GM18519 (cell line): Measurements from ENCODE around the gene NUP214.
A peak's percentile ranks its signal among the peaks of the same experiment; 100 is the strongest.

ENCODE experiments used
- ATAC-seq: cut with Tn5 transposase; IDR thresholded peaks from one replicate; pipeline ENCODE4 v1.9.1; 2021; ENCODE audit warnings: mild to moderate bottlenecking, moderate library complexity; ENCODE audit not compliant: unreplicated experiment, low FRiP score

Gene NUP214

DNA sequence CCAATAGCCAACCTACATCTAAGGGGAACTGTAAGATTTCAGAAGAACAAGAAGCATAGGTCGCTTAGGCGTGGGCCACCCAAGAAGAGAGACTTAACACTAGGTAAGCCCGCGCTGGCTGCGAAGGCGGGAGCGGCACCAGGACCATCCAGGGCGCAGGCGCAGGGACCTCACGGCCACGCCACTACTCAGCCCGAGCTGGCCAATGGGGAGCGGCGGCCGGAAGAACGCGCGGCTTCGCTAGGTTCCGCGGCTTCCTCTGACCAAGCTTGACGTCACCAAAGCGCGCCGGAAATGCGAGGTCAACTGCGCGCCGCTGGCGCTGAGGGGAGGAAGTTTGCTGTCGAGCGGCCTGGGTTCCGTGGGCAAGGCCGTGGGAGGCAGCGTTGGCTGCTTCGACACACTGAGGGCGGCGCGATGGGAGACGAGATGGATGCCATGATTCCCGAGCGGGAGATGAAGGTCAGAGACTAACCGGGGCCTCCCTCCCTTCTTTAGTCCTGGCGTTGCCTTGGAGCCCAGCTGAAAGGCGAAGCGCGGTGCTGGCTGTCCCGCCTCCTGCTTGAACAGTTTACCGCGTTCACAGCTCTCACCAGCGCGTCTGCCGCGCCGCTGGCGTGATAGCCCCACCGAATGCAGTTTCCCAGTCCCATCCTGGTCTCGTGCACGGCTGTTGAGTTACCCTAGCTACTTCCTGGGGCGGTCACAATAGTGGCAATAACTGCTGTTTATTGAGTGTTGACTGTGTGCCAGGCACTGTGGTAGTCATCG lies at the start of gene NUP214:
Gene NUP214, plus strand, starts transcription at position 299 of the 771 bp plus-strand sequence. Its CDS starts 119 bp downstream, at position 418.
- peak; percentile 70 for ATAC-seq

DNA sequence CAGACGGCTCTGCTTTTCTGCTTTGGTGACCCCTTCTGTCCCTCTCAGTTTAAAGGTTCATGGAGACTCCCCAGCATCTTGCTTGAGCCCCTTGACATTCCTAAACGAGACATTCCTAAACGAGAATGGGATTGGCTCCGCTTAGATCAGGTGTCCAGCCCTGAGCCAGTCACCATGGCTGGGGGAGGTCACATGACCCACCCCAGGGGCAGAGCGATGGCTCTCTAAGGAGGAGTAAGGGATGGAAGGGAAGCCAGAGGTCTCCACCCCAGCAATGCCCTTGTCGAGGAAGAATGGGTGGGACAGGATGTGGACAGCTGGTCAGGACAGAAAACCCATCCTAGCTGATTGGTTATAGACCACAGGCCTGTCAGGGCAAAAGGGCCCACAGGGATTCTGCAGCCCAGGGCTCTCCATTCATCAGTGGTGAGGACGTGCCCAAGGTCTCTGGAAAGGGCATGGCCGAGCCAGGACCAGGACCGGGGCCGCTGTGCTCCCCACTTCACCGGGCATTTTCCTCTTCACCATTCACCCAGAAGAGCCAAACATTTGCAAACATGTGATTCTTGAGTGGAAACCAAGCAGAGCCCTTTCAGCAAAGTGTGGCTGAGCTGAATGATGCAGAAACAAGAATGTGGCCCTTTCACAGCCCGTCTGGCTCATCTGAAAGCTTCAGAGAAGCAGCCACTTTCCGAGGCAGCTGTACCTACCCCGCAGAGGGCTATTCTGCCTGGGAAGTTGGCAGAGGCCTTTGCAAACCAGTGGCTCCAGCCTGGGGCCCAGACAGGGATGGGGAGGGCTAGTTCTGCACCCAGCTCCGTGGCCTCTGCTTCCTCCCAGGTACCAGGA lies 48.8 kb upstream of the NUP214 start:
- ATAC-seq = no peak

DNA sequence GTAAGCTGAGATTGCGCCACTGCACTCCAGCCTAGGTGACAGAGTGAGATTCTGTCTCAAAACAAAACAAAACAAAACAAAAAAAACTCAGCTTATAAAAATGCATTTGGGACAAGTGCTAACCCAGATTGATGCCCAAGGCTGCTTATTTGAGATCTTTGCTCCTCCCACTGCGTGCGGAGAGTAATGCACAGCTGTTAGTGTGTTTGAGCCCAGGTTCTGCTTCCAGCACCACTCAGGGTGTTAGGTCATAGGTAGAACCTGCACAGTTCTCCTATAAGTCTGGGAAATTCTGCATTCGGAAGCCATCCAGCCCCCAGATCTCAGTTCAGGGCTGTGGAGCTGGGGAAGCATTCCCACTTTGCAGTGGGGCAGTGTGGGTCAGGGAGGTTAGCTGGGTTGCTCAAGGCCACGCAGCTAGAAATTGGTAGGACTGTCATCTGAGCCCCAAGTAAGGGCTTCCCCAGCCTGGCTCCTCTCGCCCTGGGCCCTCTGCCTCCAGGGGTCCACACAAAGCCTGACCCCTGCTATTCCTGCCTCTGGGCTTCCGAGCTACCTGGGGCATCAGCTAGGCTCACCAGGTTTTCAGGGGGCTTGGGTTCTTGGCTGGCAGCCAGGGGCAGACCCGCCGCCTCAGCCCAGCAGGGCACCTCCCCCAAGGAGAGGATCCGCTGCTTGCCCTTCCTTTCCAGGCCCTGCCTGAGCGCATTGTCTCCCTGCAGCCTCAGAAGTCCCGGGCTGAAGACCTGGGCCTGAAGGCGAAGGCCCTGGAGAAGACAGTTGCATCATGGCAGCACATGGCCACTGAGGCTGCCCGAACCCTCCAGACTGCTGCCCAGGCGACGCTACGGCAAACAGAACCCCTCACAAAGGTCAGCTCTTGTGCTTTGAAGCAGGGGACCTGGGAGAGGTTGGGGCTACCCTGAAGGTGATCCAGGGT lies 46.7 kb upstream of the NUP214 start:
- ATAC-seq = no peak

DNA sequence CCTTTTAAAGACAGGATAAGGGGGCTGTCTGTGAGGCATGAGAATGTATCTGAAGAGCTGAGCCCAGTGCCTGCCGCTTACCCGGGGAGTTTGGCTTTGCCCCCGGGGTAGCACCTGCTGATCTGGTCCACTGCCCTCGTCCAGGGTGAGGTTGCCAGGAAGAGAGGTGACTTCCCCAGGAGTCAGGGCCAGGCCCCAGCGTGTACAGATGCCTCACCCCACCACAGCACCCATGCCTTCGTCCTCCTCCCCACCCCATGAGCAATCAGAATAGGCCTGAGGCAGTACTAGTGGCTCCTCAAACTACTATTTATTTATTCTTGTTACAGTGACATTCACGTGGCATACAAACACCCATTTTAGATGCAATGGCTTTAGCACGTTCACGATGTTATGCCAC lies 44.8 kb upstream of the NUP214 start:
- no peak for ATAC-seq

DNA sequence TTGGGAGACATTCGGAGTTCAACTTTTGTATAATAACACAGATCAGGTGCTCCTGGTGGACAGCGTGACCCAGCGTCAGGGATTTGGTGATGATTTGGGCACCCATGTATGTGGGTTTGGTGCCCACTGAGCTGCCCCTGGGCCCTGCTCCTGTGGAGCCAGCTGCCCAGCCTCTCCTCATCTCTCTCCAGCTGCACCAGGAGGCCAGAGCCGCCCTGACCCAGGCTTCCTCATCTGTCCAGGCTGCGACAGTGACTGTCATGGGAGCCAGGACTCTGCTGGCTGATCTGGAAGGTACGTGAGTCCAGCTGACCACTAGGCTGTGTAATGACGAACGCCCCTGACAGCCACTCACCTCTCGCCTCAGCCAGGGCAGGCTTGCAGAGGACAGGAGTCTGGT lies 43.5 kb upstream of the NUP214 start:
- no peak for ATAC-seq

DNA sequence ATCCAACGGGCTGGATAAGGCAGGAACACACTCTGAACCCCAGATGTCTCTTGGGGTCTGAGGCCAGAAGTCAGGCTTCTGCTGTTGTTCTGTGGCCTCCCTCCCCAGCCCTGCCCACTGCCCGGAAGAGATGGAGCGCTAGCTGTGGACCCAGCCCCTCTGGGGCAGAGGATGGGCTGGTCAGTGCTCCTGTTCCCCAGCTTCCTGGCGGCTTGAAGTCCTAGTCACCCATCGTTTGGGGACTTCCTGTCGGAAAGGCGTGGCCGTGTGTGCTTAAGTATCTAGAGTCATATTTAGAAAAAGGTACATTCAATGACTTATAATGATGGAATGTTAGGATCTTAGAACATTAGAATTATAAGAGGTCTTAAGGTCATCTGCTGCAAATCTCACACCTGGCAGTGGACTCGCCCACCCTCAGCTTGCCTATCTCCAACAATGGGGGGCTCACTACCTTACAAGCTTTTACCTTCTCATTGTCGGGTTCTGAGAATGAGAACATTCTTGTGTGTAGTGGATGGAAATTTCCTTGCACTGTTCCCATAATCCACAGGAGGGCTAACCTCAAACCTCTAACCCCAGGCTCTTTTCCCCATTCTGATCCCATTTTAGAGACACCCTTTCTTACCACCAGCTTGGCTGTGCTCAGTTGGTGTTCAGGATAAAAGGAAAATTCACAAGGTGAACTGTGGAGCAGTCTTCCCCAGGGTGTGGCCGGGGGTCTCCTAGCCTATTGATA lies 42.4 kb upstream of the NUP214 start:
- ATAC-seq = no peak

DNA sequence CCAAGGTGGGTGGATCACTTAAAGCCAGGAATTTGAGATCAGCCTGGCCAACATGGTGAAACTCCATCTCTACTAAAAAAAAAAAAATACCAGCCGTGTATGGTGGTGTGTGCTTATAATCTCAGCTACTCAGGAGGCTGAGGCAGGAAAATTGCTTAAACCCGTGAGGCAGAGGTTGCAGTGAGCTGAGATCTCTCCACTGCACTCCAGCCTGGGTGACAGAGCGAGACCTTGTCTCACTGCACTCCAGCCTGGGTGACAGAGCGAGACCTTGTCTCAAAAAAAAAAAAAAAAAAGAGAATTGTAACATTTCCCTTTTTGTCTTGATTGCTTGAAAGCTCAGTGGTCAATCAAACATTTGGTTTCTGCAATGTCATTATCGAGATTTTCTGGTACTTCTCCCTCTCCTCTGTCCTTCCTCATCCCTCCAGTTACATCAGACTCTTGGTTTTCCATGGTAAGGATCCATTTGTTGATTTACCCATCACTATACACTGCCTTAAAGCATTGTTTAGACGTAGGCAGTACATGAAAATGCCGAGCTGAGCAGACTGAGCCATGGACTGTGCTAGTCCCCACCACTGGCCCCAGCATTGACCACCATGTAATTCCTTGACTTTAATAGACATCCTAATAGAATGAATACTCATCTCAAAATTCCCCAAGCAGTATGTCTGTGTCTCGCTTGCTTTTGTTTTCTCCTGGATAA lies 40.6 kb upstream of the NUP214 start:
- ATAC-seq = no peak

DNA sequence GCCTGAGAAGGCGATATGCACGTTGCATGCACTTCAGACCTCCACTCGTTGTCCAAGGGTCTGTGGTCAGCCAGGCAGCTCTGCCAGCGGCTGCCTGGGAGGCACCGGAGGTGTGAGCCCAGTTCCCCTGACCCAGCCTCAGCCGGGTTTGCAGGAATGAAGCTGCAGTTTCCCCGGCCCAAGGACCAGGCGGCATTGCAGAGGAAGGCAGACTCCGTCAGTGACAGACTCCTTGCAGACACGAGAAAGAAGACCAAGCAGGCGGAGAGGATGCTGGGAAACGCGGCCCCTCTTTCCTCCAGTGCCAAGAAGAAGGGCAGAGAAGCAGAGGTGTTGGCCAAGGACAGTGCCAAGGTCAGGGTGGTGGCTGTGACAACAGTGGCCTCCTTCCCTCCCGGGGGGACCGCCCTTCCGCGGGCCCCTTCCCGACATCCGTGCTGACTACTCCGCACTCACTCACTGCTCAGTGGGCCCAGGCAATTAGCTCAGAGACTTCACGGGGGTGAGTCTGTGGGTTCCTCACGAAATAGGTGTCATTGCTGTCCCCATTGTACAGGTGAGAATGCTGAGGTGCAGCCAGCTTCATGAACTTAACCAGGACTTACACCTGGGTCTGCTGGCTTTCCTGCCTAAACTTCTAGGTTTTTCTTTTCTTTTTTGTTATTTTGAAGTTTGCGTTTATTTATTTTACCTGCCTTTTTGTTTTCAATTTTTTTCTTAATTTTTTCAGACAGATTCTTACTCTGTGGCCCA lies 39.8 kb upstream of the NUP214 start:
- no peak for ATAC-seq

DNA sequence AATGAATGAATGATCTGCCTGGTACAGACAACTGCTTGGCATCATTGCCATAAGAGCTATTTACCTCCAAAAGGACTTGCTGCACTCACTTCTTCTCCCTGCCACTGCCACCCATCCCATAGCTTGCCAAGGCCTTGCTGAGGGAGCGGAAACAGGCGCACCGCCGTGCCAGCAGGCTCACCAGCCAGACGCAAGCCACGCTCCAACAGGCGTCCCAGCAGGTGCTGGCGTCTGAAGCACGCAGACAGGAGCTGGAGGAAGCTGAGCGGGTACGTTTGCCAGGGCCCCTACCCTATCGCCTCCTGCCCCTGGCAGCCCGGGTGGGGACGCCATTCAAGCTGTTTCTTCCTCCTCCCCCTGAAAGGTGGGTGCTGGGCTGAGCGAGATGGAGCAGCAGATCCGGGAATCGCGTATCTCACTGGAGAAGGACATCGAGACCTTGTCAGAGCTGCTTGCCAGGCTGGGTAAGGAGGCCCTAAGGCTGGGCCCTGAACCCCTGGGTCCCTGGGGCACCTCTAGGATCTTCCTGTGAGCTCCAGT lies 38.0 kb upstream of the NUP214 start:
- no peak for ATAC-seq

DNA sequence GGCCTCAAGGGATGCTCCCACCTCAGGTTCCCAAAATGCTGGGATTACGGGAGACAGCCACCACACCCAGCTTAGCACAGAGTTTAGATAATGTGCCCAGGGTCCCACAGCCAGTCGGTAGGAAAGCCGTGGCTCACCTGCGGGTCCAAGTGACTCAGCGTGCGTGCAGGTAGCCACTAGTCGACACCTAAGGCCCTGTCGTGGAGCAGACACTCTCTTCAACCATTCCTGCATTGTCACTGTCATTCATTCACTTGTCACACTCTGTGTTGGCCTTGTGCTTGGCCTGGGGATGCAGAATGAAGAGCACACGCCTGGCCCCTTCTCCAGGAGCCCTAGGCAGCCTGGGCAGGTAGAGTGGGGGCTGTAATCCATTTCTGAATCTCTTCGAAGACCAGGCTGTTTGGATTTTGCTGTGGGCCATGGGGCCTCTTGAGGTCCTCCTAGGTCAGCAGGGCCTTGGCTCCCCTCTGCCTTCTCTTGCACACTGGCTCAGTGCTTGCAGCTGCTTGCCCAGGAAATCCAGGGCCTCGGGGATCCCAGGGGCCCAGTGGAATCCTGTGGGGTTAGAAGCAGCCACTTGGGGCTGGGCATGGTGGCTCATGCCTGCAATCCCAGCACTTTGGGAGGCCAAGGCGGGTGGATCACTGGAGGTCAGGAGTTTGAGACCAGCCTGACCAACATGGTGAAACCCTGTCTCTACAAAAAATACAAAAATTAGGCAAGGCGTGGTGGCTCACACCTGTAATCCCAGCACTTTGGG lies 35.2 kb upstream of the NUP214 start:
- ATAC-seq = no peak

DNA sequence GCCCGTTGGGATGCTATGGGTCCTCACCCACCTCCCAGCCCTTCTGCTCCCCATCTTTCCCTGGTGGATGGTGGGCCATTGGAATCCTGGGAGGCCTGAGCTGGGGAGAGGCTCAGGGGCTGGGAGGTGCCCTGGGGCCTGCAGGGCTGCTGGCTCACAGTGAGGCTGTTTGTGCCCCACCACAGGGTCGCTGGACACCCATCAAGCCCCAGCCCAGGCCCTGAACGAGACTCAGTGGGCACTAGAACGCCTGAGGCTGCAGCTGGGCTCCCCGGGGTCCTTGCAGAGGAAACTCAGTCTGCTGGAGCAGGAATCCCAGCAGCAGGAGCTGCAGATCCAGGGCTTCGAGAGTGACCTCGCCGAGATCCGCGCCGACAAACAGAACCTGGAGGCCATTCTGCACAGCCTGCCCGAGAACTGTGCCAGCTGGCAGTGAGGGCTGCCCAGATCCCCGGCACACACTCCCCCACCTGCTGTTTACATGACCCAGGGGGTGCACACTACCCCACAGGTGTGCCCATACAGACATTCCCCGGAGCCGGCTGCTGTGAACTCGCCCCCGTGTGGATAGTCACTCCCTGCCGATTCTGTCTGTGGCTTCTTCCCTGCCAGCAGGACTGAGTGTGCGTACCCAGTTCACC lies 33.9 kb upstream of the NUP214 start:
- ATAC-seq = no peak

DNA sequence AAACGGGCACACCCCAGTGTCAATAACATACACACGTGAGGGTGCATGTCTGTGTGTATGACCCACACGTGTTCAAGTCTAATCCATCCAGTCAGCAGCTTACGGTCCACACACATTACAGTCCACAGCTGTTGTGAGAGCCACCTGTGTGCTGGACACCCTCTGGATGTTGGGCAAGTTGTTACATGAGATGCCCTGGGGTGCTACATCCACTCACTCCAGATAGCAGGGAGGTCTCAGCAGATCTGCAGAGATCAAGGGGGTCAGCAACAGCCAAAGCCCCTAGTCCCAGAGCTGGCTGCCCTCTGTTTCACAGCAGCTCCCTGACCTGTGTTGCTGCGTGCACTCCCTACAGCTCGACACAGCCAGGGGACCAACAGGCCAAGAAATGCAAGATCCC lies 33.4 kb upstream of the NUP214 start:
- ATAC-seq = no peak

DNA sequence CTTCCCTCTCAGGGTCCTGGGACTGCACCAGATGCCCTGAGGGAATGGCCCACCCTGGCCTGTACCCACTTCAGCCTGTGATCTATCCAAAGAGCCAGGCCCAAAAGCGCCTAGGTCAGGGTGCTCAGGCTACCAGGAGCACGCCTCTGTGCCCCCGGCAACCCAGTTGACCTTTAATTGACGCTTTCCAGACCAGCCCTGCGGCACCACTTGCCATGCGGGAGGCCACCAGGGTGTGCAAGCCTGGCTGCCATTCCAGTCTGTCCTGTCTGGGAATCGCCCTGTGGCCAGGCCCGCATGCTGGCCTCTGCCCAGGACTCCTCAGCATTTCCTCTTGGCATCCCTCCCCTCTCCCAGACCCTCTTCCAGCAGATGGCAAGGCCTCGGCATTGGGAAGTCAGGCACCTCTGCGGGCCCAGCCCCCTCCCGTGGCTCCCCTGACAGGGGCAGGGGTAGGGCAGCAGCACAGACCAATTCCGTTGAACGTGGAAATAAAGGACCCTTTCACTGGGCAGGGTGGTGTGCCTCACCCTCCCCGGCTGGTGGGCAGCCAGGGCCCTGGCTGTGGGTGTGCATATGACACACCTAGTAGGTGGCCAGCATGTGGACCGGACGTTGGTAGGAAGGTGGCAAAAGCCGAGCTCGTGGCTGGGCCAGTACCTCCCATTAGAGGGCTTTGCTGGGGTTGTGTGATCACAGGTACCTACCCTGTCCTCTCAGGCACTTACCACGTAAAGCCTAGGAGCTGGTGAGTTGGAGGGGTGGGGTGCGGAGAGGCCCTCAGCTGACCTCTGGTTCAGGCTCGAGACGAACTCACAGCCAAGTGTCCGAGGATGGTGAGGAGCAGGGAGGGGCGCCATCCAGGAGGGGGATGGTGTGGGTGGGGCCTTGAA lies 32.6 kb upstream of the NUP214 start:
- ATAC-seq = no peak

DNA sequence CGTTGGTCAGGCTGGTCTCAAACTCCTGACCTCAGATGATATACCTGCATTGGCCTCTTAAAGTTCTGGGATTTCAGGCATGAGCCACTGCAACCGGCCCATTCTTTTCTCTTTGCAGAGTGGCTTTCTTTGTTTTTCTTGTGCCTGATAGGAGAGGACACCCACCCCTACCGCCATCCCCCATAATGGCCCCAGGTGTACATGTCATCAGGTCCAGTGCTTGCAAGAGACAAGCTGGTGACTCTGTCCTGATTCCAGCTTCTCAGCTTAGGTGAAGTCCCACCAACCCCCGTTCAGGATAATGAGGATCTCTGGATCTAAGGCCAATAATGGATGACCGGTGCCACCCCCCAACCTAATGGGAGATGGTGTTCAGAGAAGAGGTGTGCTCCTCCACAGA lies 31.4 kb upstream of the NUP214 start:
- ATAC-seq = no peak

DNA sequence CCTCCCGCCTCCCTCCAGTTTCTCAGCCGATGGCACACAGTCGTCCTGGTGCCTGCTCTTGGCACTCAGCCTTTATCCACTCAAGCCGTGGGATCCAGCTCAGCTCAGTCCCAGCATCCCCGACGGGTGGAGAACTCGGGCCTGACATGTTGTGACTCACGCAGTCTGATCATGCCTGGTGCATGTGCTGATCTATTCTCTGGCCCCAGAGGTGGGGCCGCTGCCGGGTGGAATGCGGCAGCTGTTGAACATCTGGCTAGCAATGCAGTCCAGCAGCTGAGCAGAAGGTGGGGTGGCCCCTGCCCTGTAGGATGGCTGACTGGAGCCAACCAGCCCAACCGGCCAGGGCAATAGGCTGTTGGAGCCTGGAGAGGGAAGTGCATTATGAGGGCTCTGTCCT lies 30.8 kb upstream of the NUP214 start:
- ATAC-seq = no peak

DNA sequence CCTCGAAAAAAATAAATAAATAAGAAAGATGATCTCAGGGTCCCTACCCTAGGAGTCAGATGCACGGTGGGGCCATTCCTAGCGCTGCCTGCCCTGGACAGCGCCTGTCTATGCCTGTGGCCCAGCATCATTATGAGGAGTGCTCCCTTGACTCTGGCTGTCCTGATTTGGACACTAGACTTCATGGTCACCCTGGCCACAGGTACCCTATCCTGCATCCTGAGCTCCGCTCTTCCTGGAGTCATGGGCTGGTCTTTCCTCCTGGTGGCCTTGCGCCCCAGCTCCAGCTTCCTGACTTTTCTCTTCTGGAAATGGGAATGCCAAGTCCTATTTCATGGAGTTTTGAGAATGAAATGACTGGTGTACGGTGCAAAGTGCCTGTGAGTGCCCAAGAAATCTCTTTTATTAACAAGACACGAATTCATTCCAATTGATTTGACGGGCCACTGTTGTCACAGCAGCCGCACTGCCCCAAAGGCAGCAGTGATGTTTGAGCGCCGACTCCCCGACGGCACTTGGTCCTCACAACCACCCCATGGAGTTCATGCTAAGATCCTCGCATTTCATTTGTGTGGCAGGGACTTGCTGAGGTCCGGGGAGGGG lies 29.6 kb upstream of the NUP214 start:
- ATAC-seq = no peak
